HG03175 (cell line): ENCODE results near the gene DONSON.
"Not testable (repeated sequence)": the region's sequence is repeated elsewhere in the genome, so short reads cannot be mapped to it uniquely, and the experiment has no call there.

Source experiments
- ATAC-seq: cut with Tn5 transposase; IDR thresholded peaks from one replicate; pipeline ENCODE4 v1.9.1; 2021; ENCODE audit warnings: mild to moderate bottlenecking, moderate library complexity; ENCODE audit not compliant: unreplicated experiment

DONSON gene

GRCh38 chr21:33588485-33589335 is at the start of gene DONSON:
Gene DONSON (minus strand): TSS chr21:33588684. CDS start chr21:33588641, 43 bp downstream.
- peak; percentile 90 for ATAC-seq

GRCh38 chr21:33634254-33634653 is 45.8 kb upstream of the DONSON start:
- ATAC-seq = no peak

- not testable (repeated sequence) for ATAC-seq
Measured at GRCh38 chr21:33626151-33626550, 37.7 kb upstream of the DONSON start.

- no peak for ATAC-seq
Measured at GRCh38 chr21:33622253-33622652, 33.8 kb upstream of the DONSON start.

- no peak for ATAC-seq
Measured at GRCh38 chr21:33619726-33620125, 31.2 kb upstream of the DONSON start.

GRCh38 chr21:33618407-33618806 is 29.9 kb upstream of the DONSON start:
- no peak for ATAC-seq

GRCh38 chr21:33617565-33617964 is 29.1 kb upstream of the DONSON start:
- ATAC-seq = not testable (repeated sequence)

- no peak for ATAC-seq
Measured at GRCh38 chr21:33611006-33611744, 22.7 kb upstream of the DONSON start.

- no peak for ATAC-seq
Measured at GRCh38 chr21:33608559-33608958, 20.1 kb upstream of the DONSON start.

- ATAC-seq = no peak
Measured at GRCh38 chr21:33598051-33598450, 9.6 kb upstream of the DONSON start.

- ATAC-seq = peak; percentile 25
Measured at GRCh38 chr21:33587792-33588484, 546 bp downstream of the DONSON start.

GRCh38 chr21:33586927-33587326 is 1.6 kb downstream of the DONSON start:
- no peak for ATAC-seq

GRCh38 chr21:33584455-33584854 is 4.0 kb downstream of the DONSON start:
- no peak for ATAC-seq

- no peak for ATAC-seq
Measured at GRCh38 chr21:33578959-33579542, 9.4 kb downstream of the DONSON start.

GRCh38 chr21:33578214-33578613 is 10.3 kb downstream of the DONSON start:
- ATAC-seq = no peak

- not testable (repeated sequence) for ATAC-seq
Measured at GRCh38 chr21:33576741-33577141, 11.7 kb downstream of the DONSON start.

GRCh38 chr21:33572350-33572749 is 16.1 kb downstream of the DONSON start:
- no peak for ATAC-seq

GRCh38 chr21:33569991-33570390 is 18.5 kb downstream of the DONSON start:
- no peak for ATAC-seq

GRCh38 chr21:33568448-33568847 is 20.0 kb downstream of the DONSON start:
- no peak for ATAC-seq

- ATAC-seq = no peak
Measured at GRCh38 chr21:33567914-33568313, 20.6 kb downstream of the DONSON start.

GRCh38 chr21:33566514-33566913 is 22.0 kb downstream of the DONSON start:
- ATAC-seq = no peak
